Left ventricle myocardium inferior (tissue), 1 donor: Measurements from ENCODE around the gene BCAS1. TPM values are rescaled to one million over a fixed set of nuclear protein-coding genes. Genes with fewer than 3 reads are reported as not detected.

Source experiments
- DNase-seq: peaks from one replicate; pipeline ENCODE4 v3.0.0-alpha.2; 2020
- H3K27ac ChIP-seq: fragments of 200-600 bp; replicated peaks from 2 replicates; pipeline ENCODE4 v1.8.0; 2021
- H3K27me3 ChIP-seq: fragments of 200-600 bp; 2 replicates; pipeline ENCODE4 v1.8.0; 2021; ENCODE audit warnings: low read depth
- H3K36me3 ChIP-seq: fragments of 200-600 bp; 2 replicates; pipeline ENCODE4 v1.8.0; 2021
- H3K4me1 ChIP-seq: fragments of 200-600 bp; 2 replicates; pipeline ENCODE4 v1.8.0; 2021
- H3K4me3 ChIP-seq: fragments of 200-600 bp; 2 replicates; pipeline ENCODE4 v1.8.0; 2021; ENCODE audit warnings: mild to moderate bottlenecking, moderate library complexity
- H3K9me3 ChIP-seq: fragments of 200-600 bp; replicated peaks from 2 replicates; pipeline ENCODE4 v1.8.0; 2021
- intact Hi-C: fragments of 100-400 bp; cut with micrococcal nuclease; formaldehyde crosslinking; loops from one replicate; pipeline ENCODE4 v1.11.0; 2022
- microRNA-seq: library from miRNA; unstranded; fragments of <30 nt; microRNA quantifications from one replicate; pipeline ENCODE4 v1.2.0, GENCODE V29; 2020
- total RNA-seq: library from RNA; stranded (reverse); fragmentation: NEBNext Ultra II Directional; extraction: Animal tissue kit (Norgen Biotek cat#: 25700); gene quantifications from one replicate; pipeline ENCODE4 v1.2.1, GENCODE V29; 2021
- TF ChIP-seq, protein P1 (sequence below): fragments of 200-600 bp; IDR thresholded peaks from 2 replicates; pipeline ENCODE4 v1.8.0; 2021; ENCODE audit warnings: antibody characterized with exemption, mild to moderate bottlenecking, borderline replicate concordance
- donor health status: DM: no; HTN: yes; CAD: no; lungs with severe emphysema.

BCAS1 gene
- total RNA-seq, 1 donor from 2014 or later: not detected

DNA sequence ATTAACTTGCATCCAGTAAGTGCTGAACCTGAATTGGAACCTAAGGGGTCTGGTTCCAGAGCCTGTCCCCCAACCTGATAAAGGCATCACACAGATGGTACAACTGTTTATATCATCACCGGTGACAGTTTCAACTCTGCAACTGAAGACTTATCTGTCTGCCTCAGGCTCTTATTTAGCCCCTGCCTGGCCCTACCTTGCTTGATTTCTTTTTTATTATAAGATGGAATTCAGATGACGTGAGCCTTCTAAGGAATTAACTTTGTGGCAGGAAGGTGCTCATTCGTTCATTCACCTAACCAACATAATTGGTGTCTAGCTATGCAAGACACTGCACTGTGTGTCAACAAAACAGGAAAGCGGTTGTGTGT lies 175.0 kb downstream of the BCAS1 start:
- Histone ChIP-seq H3K27ac (no peak overlapping the region), H3K9me3 (peaks cover 8% of the 10 kb centered on the region), H3K36me3 (no peaks in the 10 kb centered on the region), H3K4me3 (no peak overlapping the region), H3K4me1 (peaks cover 20% of the 10 kb centered on the region), H3K27me3 (no peaks in the 10 kb centered on the region)
- TF ChIP-seq, protein P1, sequence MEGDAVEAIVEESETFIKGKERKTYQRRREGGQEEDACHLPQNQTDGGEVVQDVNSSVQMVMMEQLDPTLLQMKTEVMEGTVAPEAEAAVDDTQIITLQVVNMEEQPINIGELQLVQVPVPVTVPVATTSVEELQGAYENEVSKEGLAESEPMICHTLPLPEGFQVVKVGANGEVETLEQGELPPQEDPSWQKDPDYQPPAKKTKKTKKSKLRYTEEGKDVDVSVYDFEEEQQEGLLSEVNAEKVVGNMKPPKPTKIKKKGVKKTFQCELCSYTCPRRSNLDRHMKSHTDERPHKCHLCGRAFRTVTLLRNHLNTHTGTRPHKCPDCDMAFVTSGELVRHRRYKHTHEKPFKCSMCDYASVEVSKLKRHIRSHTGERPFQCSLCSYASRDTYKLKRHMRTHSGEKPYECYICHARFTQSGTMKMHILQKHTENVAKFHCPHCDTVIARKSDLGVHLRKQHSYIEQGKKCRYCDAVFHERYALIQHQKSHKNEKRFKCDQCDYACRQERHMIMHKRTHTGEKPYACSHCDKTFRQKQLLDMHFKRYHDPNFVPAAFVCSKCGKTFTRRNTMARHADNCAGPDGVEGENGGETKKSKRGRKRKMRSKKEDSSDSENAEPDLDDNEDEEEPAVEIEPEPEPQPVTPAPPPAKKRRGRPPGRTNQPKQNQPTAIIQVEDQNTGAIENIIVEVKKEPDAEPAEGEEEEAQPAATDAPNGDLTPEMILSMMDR: no peak
- DNase-seq: no peak
- intact Hi-C loops: no loop called here

DNA sequence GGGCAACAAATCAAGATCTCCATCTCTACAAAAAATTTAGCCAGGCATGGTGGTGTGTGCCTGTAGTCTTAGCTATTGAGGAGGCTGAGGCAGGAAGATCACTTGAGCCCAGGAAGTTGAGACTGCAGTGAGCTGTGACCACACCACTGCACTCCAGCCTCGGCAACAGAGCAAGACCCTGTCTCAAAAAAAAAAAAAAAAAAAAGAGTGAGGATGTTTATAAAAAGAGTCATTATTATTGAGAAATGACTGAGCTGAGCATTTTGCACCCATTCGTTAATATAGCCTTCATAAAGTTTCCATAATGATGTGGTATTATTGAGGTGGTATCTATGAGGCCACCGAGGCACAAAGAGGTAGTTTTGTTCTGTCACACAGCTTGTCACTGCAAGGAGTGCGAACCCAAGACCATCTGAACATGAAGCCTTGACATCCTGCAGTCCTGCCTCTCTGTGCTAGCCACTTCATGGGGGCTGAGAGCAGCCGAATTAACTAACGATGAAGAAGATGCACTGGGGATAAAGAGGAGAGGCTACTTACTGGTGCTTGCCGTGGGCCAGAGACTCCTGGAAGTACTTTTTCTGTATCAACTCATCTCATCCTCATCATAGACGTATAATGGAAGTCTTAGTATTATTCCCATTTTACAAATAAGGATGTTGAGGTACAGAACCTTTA lies 175.5 kb downstream of the BCAS1 start:
- TF ChIP-seq, protein P1: no peak
- H3K9me3 ChIP-seq: peaks cover 8% of the 10 kb centered on the region
- intact Hi-C loops: no loop called here

More for the DNA sequence above, 175.5 kb downstream of the BCAS1 start:
- Histone ChIP-seq H3K27me3 (no peaks in the 10 kb centered on the region), H3K27ac (no peak overlapping the region), H3K4me1 (peaks cover 15% of the 10 kb centered on the region), H3K36me3 (no peaks in the 10 kb centered on the region), H3K4me3 (no peak overlapping the region)
- no peak for DNase-seq

Small RNA genes lying within 50 kb of the gene (microRNA-seq; reads per million reads assigned to microRNA genes)
- gene MIR4756: not detected

Other genes starting within 250 kb of the BCAS1 start
- not detected for gene CYP24A1, start 103.4 kb upstream of the BCAS1 start, total RNA-seq
- gene PFDN4, start 137.5 kb upstream of the BCAS1 start, total RNA-seq: 23.4 TPM